ENCODE data around the gene KCNC1.
A peak's percentile ranks its signal among the peaks of the same experiment; 100 is the strongest.

Gene KCNC1

DNA sequence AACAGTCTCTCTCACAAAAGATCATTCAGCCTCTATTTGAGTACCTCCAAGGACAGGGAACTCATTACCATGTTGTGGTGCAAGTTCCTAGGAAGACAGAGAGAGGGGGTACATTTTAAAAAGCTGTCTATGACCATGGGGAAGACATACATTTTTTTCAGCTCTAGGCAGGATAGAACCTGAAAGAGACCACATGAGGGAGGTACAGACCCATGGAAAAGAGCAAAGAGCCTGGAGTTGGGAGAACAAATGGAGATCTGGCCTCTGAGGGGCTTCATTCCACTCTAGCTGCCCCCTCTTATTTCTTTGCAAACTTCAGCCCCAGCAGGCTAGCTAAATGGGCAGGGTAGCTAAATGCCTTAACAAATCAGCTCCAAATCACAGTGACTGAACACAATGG is 36.3 kb downstream of the KCNC1 start:
- Histone ChIP-seq H3K27me3 (peaks cover 0 to 6% of the 10 kb centered on the region in 2 donors), H3K9me3 (no peaks in the 10 kb centered on the region), H3K27ac (no peak overlapping the region), H3K4me3 (no peak overlapping the region), H3K36me3 (no peaks in the 10 kb centered on the region), H3K4me1 (no peaks in the 10 kb centered on the region)
- intact Hi-C loops (cut with DNase I; ENCODE audit: low total_unique reads) = no loop called here
- no peak for DNase-seq
- TF ChIP-seq, protein P1, sequence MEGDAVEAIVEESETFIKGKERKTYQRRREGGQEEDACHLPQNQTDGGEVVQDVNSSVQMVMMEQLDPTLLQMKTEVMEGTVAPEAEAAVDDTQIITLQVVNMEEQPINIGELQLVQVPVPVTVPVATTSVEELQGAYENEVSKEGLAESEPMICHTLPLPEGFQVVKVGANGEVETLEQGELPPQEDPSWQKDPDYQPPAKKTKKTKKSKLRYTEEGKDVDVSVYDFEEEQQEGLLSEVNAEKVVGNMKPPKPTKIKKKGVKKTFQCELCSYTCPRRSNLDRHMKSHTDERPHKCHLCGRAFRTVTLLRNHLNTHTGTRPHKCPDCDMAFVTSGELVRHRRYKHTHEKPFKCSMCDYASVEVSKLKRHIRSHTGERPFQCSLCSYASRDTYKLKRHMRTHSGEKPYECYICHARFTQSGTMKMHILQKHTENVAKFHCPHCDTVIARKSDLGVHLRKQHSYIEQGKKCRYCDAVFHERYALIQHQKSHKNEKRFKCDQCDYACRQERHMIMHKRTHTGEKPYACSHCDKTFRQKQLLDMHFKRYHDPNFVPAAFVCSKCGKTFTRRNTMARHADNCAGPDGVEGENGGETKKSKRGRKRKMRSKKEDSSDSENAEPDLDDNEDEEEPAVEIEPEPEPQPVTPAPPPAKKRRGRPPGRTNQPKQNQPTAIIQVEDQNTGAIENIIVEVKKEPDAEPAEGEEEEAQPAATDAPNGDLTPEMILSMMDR (IDR thresholded peaks at IDR 0.05) = no peak

DNA sequence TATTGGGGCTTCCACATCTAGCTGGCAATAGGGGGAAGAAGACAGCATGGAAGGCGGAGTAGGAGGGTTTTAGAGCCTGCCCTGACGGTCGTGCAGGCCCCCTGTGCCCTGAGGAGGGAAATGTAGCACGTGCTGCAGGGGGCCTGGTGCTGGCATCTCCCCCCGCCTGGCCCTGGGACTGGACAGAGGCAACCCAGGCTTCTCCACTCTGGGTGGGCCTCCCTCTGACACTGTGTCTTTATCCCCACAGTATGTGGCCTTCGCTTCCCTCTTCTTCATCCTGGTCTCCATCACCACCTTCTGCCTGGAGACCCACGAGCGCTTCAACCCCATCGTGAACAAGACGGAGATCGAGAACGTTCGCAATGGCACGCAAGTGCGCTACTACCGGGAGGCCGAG is 36.8 kb downstream of the KCNC1 start:
- intact Hi-C loops (cut with DNase I; ENCODE audit: low total_unique reads) = no loop called here
- DNase-seq = peak in 1 of 2 donors; percentile 43

DNA sequence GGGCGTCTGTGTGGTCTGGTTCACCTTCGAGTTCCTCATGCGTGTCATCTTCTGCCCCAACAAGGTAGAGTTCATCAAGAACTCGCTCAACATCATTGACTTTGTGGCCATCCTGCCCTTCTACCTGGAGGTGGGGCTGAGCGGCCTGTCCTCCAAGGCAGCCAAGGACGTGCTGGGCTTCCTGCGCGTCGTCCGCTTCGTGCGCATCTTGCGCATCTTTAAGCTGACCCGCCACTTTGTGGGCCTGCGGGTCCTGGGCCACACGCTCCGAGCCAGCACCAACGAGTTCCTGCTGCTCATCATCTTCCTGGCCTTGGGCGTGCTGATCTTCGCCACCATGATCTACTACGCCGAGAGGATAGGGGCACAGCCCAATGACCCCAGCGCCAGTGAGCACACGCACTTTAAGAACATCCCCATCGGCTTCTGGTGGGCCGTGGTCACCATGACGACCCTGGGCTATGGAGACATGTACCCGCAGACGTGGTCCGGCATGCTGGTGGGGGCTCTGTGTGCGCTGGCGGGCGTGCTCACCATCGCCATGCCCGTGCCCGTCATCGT is 37.3 kb downstream of the KCNC1 start:
- Histone ChIP-seq H3K9me3 (no peaks in the 10 kb centered on the region), H3K4me1 (no peaks in the 10 kb centered on the region), H3K4me3 (no peak overlapping the region), H3K27me3 (no peaks in the 10 kb centered on the region), H3K36me3 (no peaks in the 10 kb centered on the region), H3K27ac (no peak overlapping the region)
- intact Hi-C loops (cut with DNase I; ENCODE audit: low total_unique reads) = no loop called here
- TF ChIP-seq, protein P1 (IDR thresholded peaks at IDR 0.05) = no peak
- peak in 1 of 2 donors; percentile 51 for DNase-seq

More for the DNA sequence above, 36.8 kb downstream of the KCNC1 start:
- peaks cover 0 to 1% of the 10 kb centered on the region in 2 donors for H3K27me3 ChIP-seq
- TF ChIP-seq, protein P1 (IDR thresholded peaks at IDR 0.05) = no peak
- no peaks in the 10 kb centered on the region for H3K36me3 ChIP-seq
- H3K27ac ChIP-seq = no peak overlapping the region
- H3K4me1 ChIP-seq = no peaks in the 10 kb centered on the region
- H3K4me3 ChIP-seq = no peak overlapping the region
- H3K9me3 ChIP-seq = no peaks in the 10 kb centered on the region

DNA sequence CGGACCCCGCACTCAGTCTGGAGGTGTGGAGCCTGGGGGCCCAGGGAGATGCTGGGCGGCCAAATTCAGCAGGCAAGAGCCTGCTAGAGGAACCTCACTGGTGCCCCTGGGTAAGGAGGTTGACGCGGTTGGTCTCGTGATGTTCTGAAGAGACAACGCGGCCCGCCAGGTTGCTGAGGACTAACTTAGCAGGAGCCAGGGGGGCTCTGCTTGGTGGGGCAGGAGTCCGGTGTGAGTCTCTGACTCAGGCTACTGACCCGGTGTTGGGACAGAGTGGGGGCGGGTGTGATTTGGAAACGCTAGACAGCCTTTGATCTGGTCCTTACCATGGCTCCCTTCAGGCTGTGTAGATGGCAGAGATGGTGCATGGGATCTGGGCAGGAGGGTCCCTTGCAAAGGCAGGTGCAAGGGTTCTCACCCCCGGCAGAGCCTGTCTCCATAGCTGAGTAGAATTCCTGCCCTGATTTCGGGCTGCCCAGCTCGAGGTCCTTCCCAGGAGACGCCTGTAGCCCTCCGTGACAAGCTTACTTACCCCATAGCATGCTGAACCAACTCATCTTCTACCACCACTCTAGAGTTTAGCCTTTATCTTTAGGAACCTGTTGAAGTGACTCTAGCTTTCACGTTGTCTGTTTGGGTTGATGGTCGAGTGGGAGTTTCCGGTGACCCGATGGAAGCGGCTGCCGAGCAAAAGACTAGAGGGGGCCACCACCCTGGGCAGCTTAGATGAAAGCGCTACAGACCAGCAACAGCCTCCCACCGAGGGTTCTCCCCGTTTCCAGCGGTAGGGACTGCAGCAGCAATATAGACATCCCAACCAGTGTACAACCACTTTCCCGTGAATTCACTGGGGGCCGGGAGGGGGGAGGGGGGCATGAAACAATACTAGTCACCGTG is 38.4 kb downstream of the KCNC1 start:
- Histone ChIP-seq H3K27me3 (no peaks in the 10 kb centered on the region), H3K4me1 (no peaks in the 10 kb centered on the region), H3K27ac (no peak overlapping the region), H3K4me3 (no peak overlapping the region), H3K9me3 (no peaks in the 10 kb centered on the region), H3K36me3 (no peaks in the 10 kb centered on the region)
- peak in 1 of 2 donors; percentile 33 for DNase-seq
- intact Hi-C loops (cut with DNase I; ENCODE audit: low total_unique reads) = no loop called here
- TF ChIP-seq, protein P1 (IDR thresholded peaks at IDR 0.05) = no peak

DNA sequence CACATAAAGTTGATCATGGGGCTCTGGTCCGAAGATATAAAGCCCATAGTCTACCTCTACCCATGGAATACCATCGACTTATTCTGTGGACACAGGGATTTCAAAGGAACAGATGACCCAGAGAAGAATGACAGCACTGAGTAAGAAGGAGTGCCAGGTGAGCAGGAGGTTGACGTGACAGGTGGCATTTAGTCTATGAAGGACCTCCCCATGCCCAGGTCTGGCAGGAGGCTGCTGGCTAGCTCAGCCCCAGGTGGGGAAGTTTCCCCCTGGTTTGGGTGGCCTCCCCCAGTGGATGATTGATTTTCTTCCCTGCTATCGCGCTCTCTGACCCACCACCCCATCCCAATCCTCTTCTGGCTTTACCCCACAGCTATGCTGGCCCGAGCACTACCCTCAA is 39.1 kb downstream of the KCNC1 start:
- Histone ChIP-seq H3K27me3 (no peaks in the 10 kb centered on the region), H3K4me3 (no peak overlapping the region), H3K36me3 (no peaks in the 10 kb centered on the region), H3K4me1 (no peaks in the 10 kb centered on the region), H3K27ac (no peak overlapping the region), H3K9me3 (no peaks in the 10 kb centered on the region)
- TF ChIP-seq, protein P1 (IDR thresholded peaks at IDR 0.05) = no peak
- DNase-seq = no peak
- intact Hi-C loops (cut with DNase I; ENCODE audit: low total_unique reads) = no loop called here

Measured in tibial artery (tissue), 4 donors.